Caki2 (cell line): ENCODE data around the gene TMTC1. TPM values are rescaled to one million over a fixed set of nuclear protein-coding genes. Genes with fewer than 3 reads are reported as not detected.
A peak's percentile ranks its signal among the peaks of the same experiment; 100 is the strongest.
"Not testable (repeated sequence)": the region's sequence is repeated elsewhere in the genome, so short reads cannot be mapped to it uniquely, and the experiment has no call there.

Experiments used
- DNase-seq: peaks from one replicate; pipeline ENCODE4 v3.0.0-alpha.2; 2015; ENCODE audit warnings: low read depth
- in situ Hi-C: cut with HindIII; loops from 2 replicates; pipeline ENCODE4 v1.10.0; 2016; ENCODE audit warnings: low sequenced_read_pairs, low pct_unique_long_range_greater_than_20kb, mixed read lengths
- total RNA-seq: library from RNA; depleted of rRNA; stranded (reverse); fragments of >200 nt; shearing (Covaris generic); gene quantifications from 2 replicates; pipeline ENCODE4 v1.2.3, GENCODE V29; 2014; ENCODE audit warnings: low replicate concordance

The TMTC1 gene
- total RNA-seq, 1 experiment from 2014 or later, result 3.2 TPM

- DNase-seq, result no peak
- in situ Hi-C loops, result no loop called here
These were observed 127.9 kb downstream of the TMTC1 start for GRCh38 chr12:29655861-29656260.

GRCh38 chr12:29653286-29653685 lies 130.5 kb downstream of the TMTC1 start:
- in situ Hi-C loops, result no loop called here
- DNase-seq, result no peak

- in situ Hi-C loops, result no loop called here
- DNase-seq, result no peak
These were observed 133.4 kb downstream of the TMTC1 start for GRCh38 chr12:29650371-29650770.

GRCh38 chr12:29649722-29650121 lies 134.0 kb downstream of the TMTC1 start:
- in situ Hi-C loops, result no loop called here
- DNase-seq, result no peak

DNA sequence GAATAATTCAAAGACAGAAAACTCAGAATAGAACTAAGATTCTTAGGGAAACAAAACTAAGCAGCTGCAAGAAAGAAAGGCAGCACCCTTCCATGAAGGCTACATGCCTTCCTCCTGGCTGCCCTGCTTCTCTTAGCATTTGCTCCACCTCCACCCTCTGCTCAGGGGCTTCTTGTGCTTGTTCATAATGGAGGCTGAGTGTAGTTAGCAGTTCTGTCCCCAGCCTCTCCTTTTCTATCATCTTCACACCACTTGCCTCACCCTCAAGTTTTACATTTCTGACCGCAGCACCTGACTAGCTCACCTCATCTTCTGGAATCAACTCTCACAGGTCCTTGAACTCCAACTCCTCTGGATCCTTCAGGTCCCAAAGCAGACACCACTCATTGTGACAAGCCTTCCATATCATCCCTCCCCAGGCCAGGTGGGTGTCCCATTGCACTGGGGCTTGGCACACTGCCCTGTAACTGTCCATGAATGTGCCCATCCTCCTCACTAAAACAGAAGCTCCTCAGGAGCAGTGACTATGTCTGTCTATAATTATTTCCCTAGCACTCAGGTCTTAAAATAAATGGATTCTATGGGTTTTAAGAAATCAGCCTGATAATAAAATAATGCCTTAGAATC lies 139.1 kb downstream of the TMTC1 start:
- in situ Hi-C loops, result no loop called here
- no peak for DNase-seq

DNA sequence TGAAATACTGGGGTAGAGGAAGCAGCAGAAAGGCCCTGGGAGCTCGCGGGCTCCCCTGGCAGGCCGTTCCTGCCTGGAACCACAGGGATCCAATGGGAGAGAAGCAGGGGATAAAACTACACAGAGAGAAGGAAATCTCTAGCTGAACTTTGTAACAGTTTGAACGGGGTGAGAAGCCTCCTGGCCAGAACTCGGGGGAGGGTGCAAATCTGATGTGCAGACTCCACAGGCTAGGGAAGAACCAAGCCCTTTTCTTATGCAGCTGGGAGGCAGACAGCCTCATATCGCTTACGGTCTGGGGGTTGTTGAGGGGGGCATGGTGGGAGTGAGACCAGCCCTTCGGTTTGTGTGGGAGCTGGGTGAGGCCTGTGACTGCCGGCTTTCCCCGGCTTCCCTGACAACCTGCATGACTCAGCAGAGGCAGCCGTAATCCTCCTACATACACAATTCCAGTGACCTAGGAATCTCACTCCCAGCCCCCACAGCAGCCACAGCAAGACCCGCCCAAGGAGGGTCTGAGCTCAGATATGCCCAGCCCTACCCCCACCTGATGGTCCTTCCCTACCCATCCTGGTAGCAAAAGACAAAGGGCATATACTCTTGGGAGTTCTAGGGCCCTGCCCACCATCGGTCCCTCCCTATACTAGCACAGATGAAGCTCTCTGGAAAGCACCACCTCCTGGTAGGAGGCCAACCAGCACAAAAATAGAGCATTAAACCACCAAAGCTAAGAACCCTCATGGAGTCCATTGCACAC lies 143.0 kb downstream of the TMTC1 start:
- DNase-seq, result peak; percentile 83
- in situ Hi-C loops, result no loop called here

GRCh38 chr12:29639893-29640495 lies 143.7 kb downstream of the TMTC1 start:
- in situ Hi-C loops, result no loop called here
- peak; percentile 6 for DNase-seq

- in situ Hi-C loops, result no loop called here
- no peak for DNase-seq
These were observed 145.2 kb downstream of the TMTC1 start for GRCh38 chr12:29638528-29638927.

DNA sequence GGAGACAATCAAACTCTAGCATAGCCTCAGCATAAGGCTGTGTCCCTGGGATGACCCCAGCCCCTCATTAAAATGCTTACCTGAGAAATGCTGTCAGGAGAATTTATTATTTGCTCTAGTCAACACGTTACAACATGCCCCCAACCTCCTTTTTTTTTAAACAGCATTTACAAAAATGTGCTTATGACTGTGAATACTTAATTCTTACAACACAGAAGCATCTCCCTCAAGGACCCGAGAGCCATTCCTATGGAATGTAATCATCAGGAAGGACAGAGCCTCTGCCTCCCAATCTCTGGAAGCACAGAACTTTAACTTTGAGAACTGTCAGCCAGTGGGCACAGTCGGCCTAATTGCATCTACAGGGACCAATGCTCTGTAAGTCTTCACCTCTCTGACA lies 149.7 kb downstream of the TMTC1 start:
- no peak for DNase-seq
- in situ Hi-C loops, result no loop called here

DNA sequence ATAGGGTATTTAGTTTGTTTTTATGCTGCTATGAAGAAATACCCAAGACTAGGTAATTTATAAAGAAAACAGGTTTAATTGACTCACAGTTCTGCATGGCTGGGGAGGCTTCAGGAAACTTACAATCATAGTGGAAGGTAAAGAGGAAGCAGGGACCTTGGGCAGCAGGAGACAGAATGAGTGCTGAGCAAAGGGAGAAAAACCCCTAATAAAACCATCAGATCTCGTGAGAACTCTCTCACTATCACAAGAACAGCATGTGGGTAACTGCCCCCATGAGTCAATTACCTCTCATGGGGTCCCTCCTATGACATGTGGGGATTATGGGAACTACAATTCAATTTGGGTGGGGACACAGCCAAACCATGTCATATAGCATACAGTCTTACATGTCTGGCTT lies 153.6 kb downstream of the TMTC1 start:
- DNase-seq, in situ Hi-C loops: not testable (repeated sequence)

GRCh38 chr12:29627221-29627620 lies 156.5 kb downstream of the TMTC1 start:
- in situ Hi-C loops, result no loop called here
- no peak for DNase-seq

DNA sequence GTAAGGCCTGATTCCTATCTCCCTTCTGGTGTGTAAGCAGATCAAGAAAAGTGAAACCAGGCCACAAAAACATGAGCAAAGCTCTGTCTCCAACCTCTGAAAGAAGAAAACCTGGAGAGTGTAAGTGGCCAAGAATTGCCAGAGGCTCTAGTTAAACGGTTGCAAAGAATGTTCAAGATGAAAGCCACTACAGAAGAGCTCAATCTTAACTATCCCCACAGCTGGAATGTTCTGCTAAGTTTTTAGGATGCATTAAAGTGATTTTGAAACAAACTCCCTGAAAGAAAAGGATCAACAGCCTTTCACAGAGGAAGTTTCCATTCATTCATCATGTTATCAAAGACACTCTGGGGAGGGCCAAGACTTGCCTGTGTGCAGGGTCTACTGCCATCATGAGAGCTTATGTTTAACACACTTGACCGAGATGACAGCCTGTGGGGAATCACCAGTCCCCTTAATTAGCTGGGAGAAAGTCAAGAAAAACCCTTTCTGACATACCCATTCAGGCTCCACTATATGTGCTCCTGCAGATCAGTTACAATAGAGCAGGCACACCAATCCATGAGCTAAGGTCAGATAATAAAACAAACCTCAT lies 158.3 kb downstream of the TMTC1 start:
- no peak for DNase-seq
- in situ Hi-C loops, result no loop called here

- in situ Hi-C loops, result no loop called here
These were observed 161.5 kb downstream of the TMTC1 start for GRCh38 chr12:29622251-29622650.

GRCh38 chr12:29620030-29620429 lies 163.7 kb downstream of the TMTC1 start:
- no peak for DNase-seq
- in situ Hi-C loops, result no loop called here

More at GRCh38 chr12:29622251-29622650, 161.5 kb downstream of the TMTC1 start:
- DNase-seq, result no peak

- in situ Hi-C loops, result no loop called here
- DNase-seq, result no peak
These were observed 166.3 kb downstream of the TMTC1 start for GRCh38 chr12:29617407-29617803.

DNA sequence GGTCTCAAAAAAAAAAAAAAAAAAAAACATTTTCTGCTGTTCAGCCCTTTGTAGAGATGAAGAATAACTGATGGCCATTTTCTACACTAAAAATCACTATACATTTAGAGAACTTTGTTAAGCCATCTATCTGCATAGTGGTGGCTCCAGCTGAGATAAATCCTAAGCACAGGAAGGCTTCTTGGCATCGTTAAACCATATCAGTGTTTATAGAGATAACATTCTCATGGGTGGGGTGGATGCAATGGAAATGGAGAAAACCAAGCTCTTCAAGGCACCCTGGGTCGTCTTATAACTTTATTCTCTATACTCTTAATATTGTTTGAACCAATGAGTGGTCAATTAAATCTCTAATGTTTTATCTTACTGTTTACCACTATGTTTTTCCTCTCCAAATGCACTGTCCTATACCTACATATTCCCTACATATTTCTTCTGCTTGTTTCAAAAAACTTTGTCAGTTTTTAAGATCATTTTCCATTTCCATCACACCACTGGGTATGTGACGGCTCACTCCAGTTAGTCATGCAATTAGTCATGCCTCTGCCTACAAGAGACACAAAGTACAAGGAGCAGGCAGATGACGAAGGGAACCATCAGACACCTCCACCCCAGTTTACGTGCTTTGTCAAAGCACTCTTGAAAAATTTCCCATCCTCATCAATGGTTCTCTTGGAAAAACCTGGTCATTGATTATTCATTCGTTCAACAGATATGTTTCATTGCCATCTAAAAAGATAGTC lies 166.9 kb downstream of the TMTC1 start:
- peak; percentile 34 for DNase-seq
- in situ Hi-C loops, result no loop called here

DNA sequence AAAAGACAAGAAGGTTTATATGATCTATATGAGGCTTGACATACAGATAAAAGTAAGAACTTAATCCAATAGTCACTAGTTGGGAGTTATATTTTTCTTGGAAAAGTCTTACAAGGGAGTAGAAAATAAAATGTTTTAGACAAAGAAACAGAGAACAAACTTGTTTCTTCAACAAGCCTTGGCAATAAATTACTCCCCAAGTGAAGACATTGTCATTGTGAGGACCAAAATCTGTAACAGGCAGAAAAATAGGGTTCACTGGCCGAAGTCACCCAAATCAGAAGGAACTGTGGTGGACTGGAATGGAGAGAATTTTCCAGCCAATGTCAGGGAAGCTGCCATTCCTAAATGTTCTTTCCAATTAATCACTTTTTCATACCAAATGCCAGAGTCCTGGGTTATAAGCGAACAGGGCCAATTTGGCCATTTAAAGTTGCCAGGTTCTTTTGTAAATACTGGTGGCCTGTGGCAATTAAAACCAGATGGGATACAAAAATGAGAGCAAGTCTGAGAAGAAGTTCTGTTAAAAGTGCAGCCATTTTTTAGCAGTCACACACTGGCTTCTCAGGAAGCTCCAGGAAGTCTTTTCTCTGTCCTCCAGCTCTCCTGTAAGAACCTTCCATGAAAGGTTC lies 168.9 kb downstream of the TMTC1 start:
- in situ Hi-C loops, result no loop called here
- no peak for DNase-seq

GRCh38 chr12:29612912-29613311 lies 170.8 kb downstream of the TMTC1 start:
- in situ Hi-C loops, result no loop called here
- no peak for DNase-seq
